Measurements from ENCODE around the gene EIF3D.

- no peak for TF ChIP-seq EZH2phosphoT487 (IDR thresholded peaks at IDR 0.05; ENCODE audit: low read depth)
- no peak for TF ChIP-seq CTCF (IDR thresholded peaks at IDR 0.05; ENCODE audit: low read depth, low read length)
Observed at GRCh38 chr22:36568846-36569245, 39.9 kb upstream of the EIF3D start.

Data from OCI-LY3 (cell line).